K562 (cell line): ENCODE data around the gene NADK. TPM values are rescaled to one million over a fixed set of nuclear protein-coding genes. Genes with fewer than 3 reads are reported as not detected.

Source experiments
- ATAC-seq: fragments of 200-7000 bp; cut with Tn5 transposase; 3 replicates; pipeline ENCODE4 v1.9.1; 2020; ENCODE audit warnings: moderate library complexity
- BruUV-seq: library from RNA; stranded (reverse); fragments of 400-500 nt; replicated peaks from 2 replicates; lab custom pipeline; 2021; lab: Mats Ljungman, UMichigan
- CTCF ChIA-PET: fragments of 300-600 bp; formaldehyde crosslinking; extraction: SDS; loops from one replicate; lab custom pipeline; 2021; ENCODE audit warnings: low intra/inter-chr PET ratio; lab: Yijun Ruan, JAX
- POLR2A ChIA-PET: fragments of 300-600, 350-650 bp; sonication (Branson Sonifier 250); formaldehyde crosslinking; extraction: SDS; loops from one replicate; lab custom pipeline; 2021; ENCODE audit warnings: antibody characterized with exemption, inconsistent platforms; lab: Yijun Ruan, JAX
- DNase-seq, 4 experiments: peaks; one replicate each; pipeline versions ENCODE4 v3.0.0 to v3.0.0-alpha.2; 2011 to 2018; ENCODE audit warnings: low spot score in 3 of 4, mixed read lengths in 3 of 4; ENCODE audit errors: extremely low read depth in 1 of 4
- FAIRE-seq: peaks from 2 replicates; lab custom pipeline; 2011; peaks lifted over from hg19 to GRCh38; lab: Jason Lieb, UNC
- H2AFZ ChIP-seq: 2 replicates; pipeline ENCODE4 v1.6.0; 2011; ENCODE audit warnings: low read depth, low read length, control low read depth, inconsistent platforms
- H3K27ac ChIP-seq: fragments of 200-600 bp; 3 replicates; pipeline ENCODE4 v1.8.0; 2011; ENCODE audit warnings: low read depth, mild to moderate bottlenecking, control low read depth, inconsistent platforms, low read length, moderate library complexity, mixed read lengths; ENCODE audit errors: extremely low read depth
- H3K27me3 ChIP-seq, 2 experiments: fragments of 300-600 bp in 1 of 2; 2 replicates in 1 of 2; 3 replicates in 1 of 2; pipeline versions ENCODE4 v1.6.0 to v1.8.0; 2011; ENCODE audit warnings: inconsistent platforms in 2 of 2, low read length in 2 of 2, mild to moderate bottlenecking in 1 of 2, mixed read lengths in 1 of 2, moderate library complexity in 1 of 2; ENCODE audit not compliant: control insufficient read depth in 2 of 2, insufficient read depth in 2 of 2
- H3K36me3 ChIP-seq: fragments of 300-600 bp; 3 replicates; pipeline ENCODE4 v1.8.0; 2011; ENCODE audit warnings: mild to moderate bottlenecking, low read length, inconsistent platforms; ENCODE audit not compliant: control insufficient read depth, insufficient read depth
- H3K4me1 ChIP-seq, 2 experiments: fragments of 200-600 bp in 1 of 2; replicated peaks in 1 of 2; 2 replicates in 1 of 2; 3 replicates in 1 of 2; pipeline versions ENCODE4 v1.5.1 to v1.8.0; 2011; ENCODE audit warnings: inconsistent platforms in 2 of 2, low read length in 2 of 2, mild to moderate bottlenecking in 1 of 2, mixed read lengths in 1 of 2, moderate library complexity in 1 of 2; ENCODE audit not compliant: control insufficient read depth in 2 of 2, insufficient read depth in 2 of 2
- H3K4me2 ChIP-seq: 2 replicates; pipeline ENCODE4 v1.6.1; 2011; ENCODE audit warnings: low read length, control low read depth, inconsistent platforms, mixed read lengths; ENCODE audit not compliant: insufficient read depth
- H3K4me3 ChIP-seq: fragments of 200-600 bp; sonication (generic), shearing (Covaris generic); 2 replicates; pipeline ENCODE4 v1.5.1; 2016; ENCODE audit warnings: control low read depth, inconsistent platforms
- H3K79me2 ChIP-seq: fragments of 200-600 bp; 3 replicates; pipeline ENCODE4 v1.8.0; 2011; ENCODE audit warnings: low read length, inconsistent platforms; ENCODE audit not compliant: control insufficient read depth, insufficient read depth
- H3K9ac ChIP-seq, 2 experiments: 2 replicates each; pipeline versions ENCODE4 v1.6.0 to v1.6.1; 2011; ENCODE audit warnings: low read depth in 2 of 2, low read length in 2 of 2, control low read depth in 1 of 2, inconsistent platforms in 1 of 2, mild to moderate bottlenecking in 1 of 2, mixed read lengths in 1 of 2; ENCODE audit not compliant: insufficient read depth in 1 of 2
- H3K9me1 ChIP-seq: one replicate; pipeline ENCODE4 v1.6.0; 2011; ENCODE audit warnings: inconsistent platforms, mild to moderate bottlenecking, low read length, moderate library complexity; ENCODE audit not compliant: control insufficient read depth, insufficient read depth
- H3K9me3 ChIP-seq: replicated peaks from 2 replicates; pipeline ENCODE4 v1.5.1; 2011; ENCODE audit warnings: low read depth, low read length, inconsistent platforms; ENCODE audit not compliant: control insufficient read depth, insufficient read depth
- H4K20me1 ChIP-seq: replicated peaks from 2 replicates; pipeline ENCODE4 v1.6.1; 2011; ENCODE audit warnings: low read length, inconsistent platforms, mixed read lengths; ENCODE audit not compliant: control insufficient read depth, insufficient read depth
- ILF3 ChIP-seq: fragments of 450-650 bp; IDR thresholded peaks from 2 replicates; pipeline ENCODE4 v1.6.1; 2018; ENCODE audit warnings: antibody characterized with exemption, mild to moderate bottlenecking, moderate library complexity, borderline replicate concordance
- WGBS: fragments of 100-300 bp; shearing (Covaris generic); methylation state at CpG from one replicate; pipeline ENCODE4 v1.1.6; 2016; ENCODE audit warnings: low coverage, mixed read lengths; ENCODE audit not compliant: insufficient coverage; ENCODE audit errors: missing lambda C conversion rate; 5-methylcytosine and 5-hydroxymethylcytosine counted together
- in situ Hi-C: fragments of 300-500 bp; cut with MboI; formaldehyde crosslinking; loops from 4 replicates; pipeline ENCODE4 v1.15.0; 2018; ENCODE audit warnings: inconsistent platforms, mixed read lengths
- intact Hi-C: fragments of 100-400 bp; cut with micrococcal nuclease; formaldehyde crosslinking; loops from 2 replicates; pipeline ENCODE4 v1.14.2; 2022
- polyA plus RNA-seq, 8 experiments: library from polyadenylated mRNA; depleted of rRNA in 4 of 8; stranded (reverse) in 5 of 8; unstranded in 3 of 8; fragments of >200 nt; fragmentation: Nextera tagmentation in 2 of 8; fragmentation: Illumina TruSeq in 1 of 8; extraction: Ambion mirVana in 2 of 8; extraction: Trizol in 1 of 8; gene quantifications; 2 replicates each; pipeline versions ENCODE4 v1.2.1 to v1.2.3, GENCODE V29; 2011 to 2014; ENCODE audit warnings: inconsistent platforms in 1 of 8, missing spikeins in 1 of 8
- total RNA-seq, 7 experiments: library from RNA; depleted of rRNA in 6 of 7; stranded (reverse); fragments of >200 nt in 6 of 7; fragmentation: Illumina TruSeq in 2 of 7; extraction: Trizol in 2 of 7; gene quantifications; 2 replicates each; pipeline versions ENCODE4 v1.2.1 to v1.2.3, GENCODE V29; 2011 to 2021; ENCODE audit warnings: low replicate concordance in 1 of 7
- TF ChIP-seq, protein P1 (sequence below), 3 experiments: fragments of 200-800 bp in 1 of 3; sonication (Bioruptor generic) in 1 of 3; sonication (generic) in 1 of 3; formaldehyde crosslinking in 1 of 3; IDR thresholded peaks; 2 replicates each; pipeline versions ENCODE4 v1.6.1 to v1.8.0; 2016 to 2022; ENCODE audit warnings: mild to moderate bottlenecking in 2 of 3, missing compliant biosample characterization in 2 of 3, missing genetic modification characterization in 2 of 3, missing genetic modification reagents in 1 of 3

NADK gene
- total and polyA plus RNA-seq, 9 of the 15 experiments (the other 6 are each of a cell fraction or from before 2014, with no cell fraction given): 1.5 to 135 (median 75.1) TPM

DNA sequence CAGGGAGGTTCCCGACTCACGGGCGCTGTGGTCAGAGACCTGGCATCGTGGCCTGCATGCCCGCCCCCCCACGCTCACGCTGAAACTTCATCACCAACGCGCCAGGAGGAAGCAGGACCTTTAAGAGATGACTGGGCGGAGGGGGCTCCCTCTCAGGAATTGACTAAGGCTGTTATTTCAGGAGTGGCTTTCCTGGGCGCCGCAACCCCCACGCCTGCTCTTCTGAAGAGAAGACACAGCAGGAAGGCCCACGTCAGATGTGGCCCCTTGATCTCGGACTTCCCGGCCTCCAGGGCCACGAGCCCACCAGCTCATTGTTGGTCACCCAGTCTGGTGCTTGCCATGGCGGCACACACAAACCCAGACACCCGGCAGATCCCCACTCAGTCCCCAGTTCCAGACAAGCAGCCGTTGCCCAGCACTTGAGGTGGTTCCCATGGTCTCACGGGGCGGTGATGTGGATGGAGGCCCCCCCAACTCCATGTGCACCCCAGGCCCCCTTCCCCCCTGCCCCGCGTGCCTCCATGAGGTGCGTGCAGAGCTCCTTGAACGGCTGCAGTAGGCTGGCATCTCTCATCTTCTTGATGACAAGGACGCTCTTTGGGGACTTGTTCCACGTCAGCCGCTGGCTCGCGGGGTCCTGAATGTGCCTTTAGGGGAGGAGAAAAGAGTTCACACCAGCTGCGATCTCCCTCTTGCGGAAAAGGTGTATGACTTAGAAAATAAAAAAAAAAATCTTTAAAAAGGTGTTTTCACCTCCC lies 21.4 kb downstream of the NADK start:
- Histone ChIP-seq H2AFZ (no peak overlapping the region), H3K9ac (peak overlapping the region in 1 of 2 experiments; percentile 78; a peak in 2 of 4 replicates), H3K4me1 (peaks cover 16 to 59% of the 10 kb centered on the region in 2 experiments), H4K20me1 (0 out of 2 replicates have a peak, but pooled peaks cover 5% of the 10 kb centered on the region), H3K4me2 (no peak overlapping the region), H3K4me3 (no peak overlapping the region), H3K27me3 (no peaks in the 10 kb centered on the region), H3K79me2 (peaks cover 38% of the 10 kb centered on the region)
- intact Hi-C loops: no loop called here
- in situ Hi-C loops: no loop called here
- CTCF ChIA-PET: no interaction called here
- 94% methylated on average over 26 of the region's 33 CpGs for WGBS
- no TSS peak for BruUV-seq
- no peak for ATAC-seq
- peak in 1 of 4 experiments; percentile 8 for DNase-seq
- TF ChIP-seq ILF3: no peak
- TF ChIP-seq, protein P1, sequence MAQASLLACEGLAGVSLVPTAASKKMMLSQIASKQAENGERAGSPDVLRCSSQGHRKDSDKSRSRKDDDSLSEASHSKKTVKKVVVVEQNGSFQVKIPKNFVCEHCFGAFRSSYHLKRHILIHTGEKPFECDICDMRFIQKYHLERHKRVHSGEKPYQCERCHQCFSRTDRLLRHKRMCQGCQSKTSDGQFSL (CRISPR knock-in tag; IDR thresholded peaks at IDR 0.05): 0 out of 2 replicates have a peak, but pooled peaks have one; percentile 13
- TF ChIP-seq, protein P1 (tag; IDR thresholded peaks at IDR 0.05): no peak
- TF ChIP-seq, all 486 proteins: peak for 1
- Histone ChIP-seq H3K36me3 (peaks cover 97% of the 10 kb centered on the region), H3K27ac (no peak overlapping the region), H3K9me3 (no peaks in the 10 kb centered on the region), H3K9me1 (peaks cover 9% of the 10 kb centered on the region)
- no peak for FAIRE-seq
- POLR2A ChIA-PET: interaction anchor here (0.7 kb wide), 1 partner anchor 8 kb away, joined by 3 read pairs; no protein-coding TSS in a partner anchor
